GM18526 (cell line): ENCODE measurements around the gene SMIM20.

Experiments used
- POLR2A ChIP-seq: IDR thresholded peaks from 3 replicates; pipeline ENCODE4 v1.6.1; 2011; ENCODE audit not compliant: insufficient read length; ENCODE audit errors: extremely low read depth

The SMIM20 gene

GRCh38 chr4:25937801-25938200 lies 23.8 kb downstream of the SMIM20 start:
- TF ChIP-seq POLR2A, result no peak

DNA sequence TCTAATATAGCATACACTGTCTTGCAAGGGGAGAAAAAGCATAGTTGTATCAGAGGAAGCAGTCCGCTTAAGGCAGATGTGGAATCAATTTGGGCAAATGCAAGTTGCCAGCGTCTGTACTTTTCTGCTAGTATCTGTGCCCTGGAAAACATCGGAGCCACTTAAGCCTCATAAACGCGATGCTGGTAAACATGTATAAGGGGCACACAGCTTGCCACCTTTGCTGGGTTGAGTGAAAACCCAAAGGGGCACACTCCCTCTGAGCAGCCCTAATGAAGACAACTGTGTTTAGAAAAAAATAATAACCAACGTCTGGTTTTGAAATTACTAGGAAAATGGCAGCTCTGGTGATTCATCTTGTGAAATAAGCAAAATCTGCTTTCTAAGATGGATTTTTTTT lies 24.3 kb downstream of the SMIM20 start:
- no peak for TF ChIP-seq POLR2A

GRCh38 chr4:25938787-25939186 lies 24.8 kb downstream of the SMIM20 start:
- TF ChIP-seq POLR2A, result no peak

- TF ChIP-seq POLR2A, result no peak
Measured at GRCh38 chr4:25939330-25939729, 25.3 kb downstream of the SMIM20 start.

DNA sequence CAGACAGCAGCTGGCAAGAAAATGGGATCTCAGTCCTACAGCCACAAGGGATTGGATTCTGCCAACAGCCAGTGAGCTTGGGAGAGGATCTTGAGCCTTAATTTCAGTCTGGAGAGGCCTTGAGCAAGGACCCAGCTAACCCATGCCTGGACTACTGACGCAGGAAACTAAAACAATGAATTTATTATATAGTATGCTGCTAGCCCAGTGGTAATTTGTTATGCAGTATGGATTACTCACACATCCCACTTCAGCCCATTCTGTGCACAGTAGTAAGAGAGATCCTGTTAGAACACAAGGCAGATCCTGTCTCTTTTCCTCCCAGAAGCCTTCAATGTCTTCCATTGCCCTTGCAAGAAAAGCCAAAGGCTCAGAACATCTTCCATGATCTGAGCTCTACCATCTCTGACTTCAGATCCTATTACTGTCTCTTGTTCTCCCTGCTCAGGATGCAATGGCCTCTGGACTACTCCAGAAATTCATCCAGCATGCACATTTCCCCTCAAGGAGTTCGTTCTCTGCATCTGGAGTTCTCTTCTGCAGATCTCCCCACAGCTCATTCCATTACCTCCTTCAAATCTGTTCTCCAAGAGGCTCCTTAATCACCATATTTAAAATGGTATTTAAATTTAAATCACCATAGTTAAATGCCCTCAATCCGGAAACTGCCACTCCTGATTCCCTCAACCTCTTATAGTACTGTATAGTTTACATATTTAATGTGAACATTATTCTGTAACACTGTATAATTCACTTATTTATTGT lies 27.6 kb downstream of the SMIM20 start:
- TF ChIP-seq POLR2A, result no peak

DNA sequence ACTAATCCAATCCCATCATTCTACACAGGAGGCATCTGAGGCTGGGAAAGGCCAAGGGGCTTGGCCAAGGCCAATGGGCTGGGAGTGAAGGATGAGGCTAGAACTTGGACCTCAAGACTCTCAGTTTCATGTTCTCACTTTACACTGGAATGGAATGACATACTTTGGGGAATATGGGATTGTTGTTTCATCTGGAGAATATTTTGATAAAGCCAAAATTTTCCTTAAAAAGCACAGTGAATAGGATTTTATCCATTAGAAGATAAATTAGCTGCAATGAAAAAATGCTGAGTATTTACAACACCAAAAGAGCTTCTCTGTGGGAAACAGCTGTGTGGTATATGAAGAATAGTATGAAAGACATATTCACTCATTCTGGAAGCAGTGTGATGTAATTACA lies 29.3 kb downstream of the SMIM20 start:
- no peak for TF ChIP-seq POLR2A

GRCh38 chr4:25943805-25944204 lies 29.8 kb downstream of the SMIM20 start:
- no peak for TF ChIP-seq POLR2A

GRCh38 chr4:25948051-25948450 lies 34.0 kb downstream of the SMIM20 start:
- TF ChIP-seq POLR2A, result no peak

DNA sequence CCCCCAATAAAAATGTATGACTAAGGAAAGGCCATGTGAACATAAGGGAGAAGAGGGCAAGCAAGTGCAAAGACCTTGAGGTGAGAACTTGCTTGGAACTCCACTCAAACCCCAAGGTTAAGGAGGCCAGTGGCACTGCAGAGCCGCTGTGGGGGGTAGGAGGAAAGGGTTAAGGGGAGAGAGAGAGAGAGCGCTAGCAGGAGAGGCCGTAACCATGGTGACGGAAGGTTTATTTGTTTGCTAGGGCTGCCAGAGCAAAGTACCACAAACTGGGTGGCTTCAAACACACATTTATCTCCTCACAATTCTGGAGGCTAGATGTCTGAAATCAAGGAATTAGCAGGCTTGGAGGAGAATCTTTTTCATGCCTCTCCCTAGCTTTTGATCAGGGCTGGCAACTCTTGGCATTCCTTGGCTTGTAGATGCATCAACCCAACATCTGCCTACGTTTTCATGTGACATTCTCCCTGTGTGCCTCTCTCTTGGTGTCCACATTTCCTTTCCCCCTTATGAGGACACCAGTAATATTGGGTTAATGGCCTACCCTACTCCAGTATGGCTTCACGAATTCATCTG lies 35.2 kb downstream of the SMIM20 start:
- TF ChIP-seq POLR2A, result no peak

- TF ChIP-seq POLR2A, result no peak
Measured at GRCh38 chr4:25949994-25950393, 36.0 kb downstream of the SMIM20 start.

GRCh38 chr4:25950461-25951389 lies 36.7 kb downstream of the SMIM20 start:
- no peak for TF ChIP-seq POLR2A

DNA sequence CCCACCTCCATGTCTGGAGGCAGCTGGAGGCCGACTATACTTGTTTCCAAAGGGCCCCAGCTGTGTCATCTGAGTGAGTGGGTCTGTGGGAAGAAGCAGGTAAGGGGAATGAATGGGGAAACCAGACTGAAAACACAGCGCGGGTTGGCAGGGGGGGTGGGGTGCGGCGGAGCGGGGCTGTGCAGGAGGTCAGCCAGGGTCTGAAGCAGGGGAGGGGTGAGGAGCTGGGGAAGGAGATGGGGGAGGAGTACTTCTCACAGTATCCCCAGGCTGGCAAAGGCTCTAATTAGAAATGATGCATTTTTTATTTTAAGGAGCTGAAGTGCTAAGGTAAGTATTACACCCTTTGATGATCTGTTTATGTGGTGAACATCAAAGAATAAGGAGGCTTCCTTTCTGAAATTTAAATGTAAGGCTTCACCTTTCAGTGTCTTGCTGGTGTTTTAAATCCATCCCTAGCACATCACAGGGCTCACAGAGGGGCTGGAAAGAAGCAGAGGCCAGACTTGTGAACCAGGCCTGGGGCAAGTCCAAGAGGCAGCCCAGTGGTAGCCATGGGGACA lies 37.5 kb downstream of the SMIM20 start:
- no peak for TF ChIP-seq POLR2A

- no peak for TF ChIP-seq POLR2A
Measured at GRCh38 chr4:25953740-25954139, 39.7 kb downstream of the SMIM20 start.

DNA sequence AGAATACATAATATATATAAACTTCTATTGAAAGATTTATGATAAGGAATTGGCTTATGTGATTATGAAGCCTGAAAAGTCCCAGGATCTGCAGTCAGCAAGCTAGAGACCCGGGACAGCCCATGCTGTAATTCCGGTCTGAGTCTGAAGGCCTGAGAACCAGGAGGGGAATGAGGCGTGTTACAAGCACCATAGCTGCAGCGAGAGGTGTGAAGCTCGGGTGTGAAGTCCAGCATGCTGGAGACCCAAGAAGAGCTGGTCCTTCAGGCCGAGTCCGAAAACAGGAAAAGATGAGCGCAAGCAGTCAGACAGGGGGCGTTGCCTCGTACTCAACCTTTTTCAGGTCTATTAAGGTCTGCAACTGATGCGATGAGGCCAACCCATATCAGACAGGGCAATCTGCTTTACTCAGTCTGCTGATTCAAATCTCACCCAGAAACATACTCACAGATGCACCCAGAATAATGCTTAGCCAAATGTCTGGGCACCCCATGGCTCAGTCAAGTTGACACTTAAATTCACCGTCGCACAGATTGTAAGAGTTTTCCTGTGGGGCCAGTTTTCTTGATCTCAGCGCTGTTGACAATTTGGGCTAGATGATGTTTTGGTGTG lies 40.4 kb downstream of the SMIM20 start:
- TF ChIP-seq POLR2A, result no peak

- no peak for TF ChIP-seq POLR2A
Measured at GRCh38 chr4:25955705-25956104, 41.7 kb downstream of the SMIM20 start.
